ENCODE data around the gene TMTC2. TPM values are rescaled to one million over a fixed set of nuclear protein-coding genes. Genes with fewer than 3 reads are reported as not detected.

Gene TMTC2
- total RNA-seq, 1 donor from 2014 or later: 20.2 TPM

- Mint-ChIP-seq H3K27ac (ENCODE audit: unreplicated experiment) (no peak overlapping the region), H3K9me3 (ENCODE audit: unreplicated experiment) (no peaks in the 10 kb centered on the region), H3K36me3 (ENCODE audit: unreplicated experiment) (no peaks in the 10 kb centered on the region), H3K27me3 (ENCODE audit: unreplicated experiment) (no peaks in the 10 kb centered on the region), H3K4me3 (ENCODE audit: unreplicated experiment) (no peak overlapping the region), H3K4me1 (ENCODE audit: unreplicated experiment) (peaks cover 1% of the 10 kb centered on the region)
- no peak for DNase-seq (ENCODE audit: extremely low spot score, unreplicated experiment)
- TF ChIP-seq CTCF (IDR thresholded peaks at IDR 0.05): no peak
These were observed 210.3 kb downstream of the TMTC2 start for GRCh38 chr12:82896979-82897378.

GRCh38 chr12:82898441-82898840 lies 211.7 kb downstream of the TMTC2 start:
- H3K27me3 Mint-ChIP-seq (ENCODE audit: unreplicated experiment): no peaks in the 10 kb centered on the region
- H3K27ac Mint-ChIP-seq (ENCODE audit: unreplicated experiment): no peak overlapping the region
- TF ChIP-seq CTCF (IDR thresholded peaks at IDR 0.05): no peak
- no peaks in the 10 kb centered on the region for H3K9me3 Mint-ChIP-seq (ENCODE audit: unreplicated experiment)
- no peaks in the 10 kb centered on the region for H3K36me3 Mint-ChIP-seq (ENCODE audit: unreplicated experiment)
- H3K4me1 Mint-ChIP-seq (ENCODE audit: unreplicated experiment): no peaks in the 10 kb centered on the region
- no peak for DNase-seq (ENCODE audit: extremely low spot score, unreplicated experiment)
- H3K4me3 Mint-ChIP-seq (ENCODE audit: unreplicated experiment): no peak overlapping the region

- no peaks in the 10 kb centered on the region for H3K36me3 Mint-ChIP-seq (ENCODE audit: unreplicated experiment)
- no peak for TF ChIP-seq CTCF (IDR thresholded peaks at IDR 0.05)
These were observed 217.6 kb downstream of the TMTC2 start for GRCh38 chr12:82904219-82904790.

GRCh38 chr12:82910246-82910893 lies 223.7 kb downstream of the TMTC2 start:
- Mint-ChIP-seq H3K9me3 (ENCODE audit: unreplicated experiment) (no peaks in the 10 kb centered on the region), H3K27me3 (ENCODE audit: unreplicated experiment) (no peaks in the 10 kb centered on the region), H3K4me3 (ENCODE audit: unreplicated experiment) (no peak overlapping the region), H3K36me3 (ENCODE audit: unreplicated experiment) (no peaks in the 10 kb centered on the region), H3K4me1 (ENCODE audit: unreplicated experiment) (peaks cover 18% of the 10 kb centered on the region), H3K27ac (ENCODE audit: unreplicated experiment) (no peak overlapping the region)
- no peak for TF ChIP-seq CTCF (IDR thresholded peaks at IDR 0.05)
- no peak for DNase-seq (ENCODE audit: extremely low spot score, unreplicated experiment)

More at GRCh38 chr12:82904219-82904790, 217.6 kb downstream of the TMTC2 start:
- Mint-ChIP-seq H3K27me3 (ENCODE audit: unreplicated experiment) (no peaks in the 10 kb centered on the region), H3K4me3 (ENCODE audit: unreplicated experiment) (no peak overlapping the region), H3K27ac (ENCODE audit: unreplicated experiment) (no peak overlapping the region), H3K4me1 (ENCODE audit: unreplicated experiment) (peaks cover 4% of the 10 kb centered on the region), H3K9me3 (ENCODE audit: unreplicated experiment) (no peaks in the 10 kb centered on the region)
- DNase-seq (ENCODE audit: extremely low spot score, unreplicated experiment): no peak

GRCh38 chr12:82912406-82912805 lies 225.7 kb downstream of the TMTC2 start:
- no peak for TF ChIP-seq CTCF (IDR thresholded peaks at IDR 0.05)
- H3K9me3 Mint-ChIP-seq (ENCODE audit: unreplicated experiment): no peaks in the 10 kb centered on the region
- no peak for DNase-seq (ENCODE audit: extremely low spot score, unreplicated experiment)
- no peak overlapping the region for H3K4me3 Mint-ChIP-seq (ENCODE audit: unreplicated experiment)
- H3K36me3 Mint-ChIP-seq (ENCODE audit: unreplicated experiment): no peaks in the 10 kb centered on the region
- H3K27ac Mint-ChIP-seq (ENCODE audit: unreplicated experiment): no peak overlapping the region
- no peaks in the 10 kb centered on the region for H3K27me3 Mint-ChIP-seq (ENCODE audit: unreplicated experiment)
- peaks cover 18% of the 10 kb centered on the region for H3K4me1 Mint-ChIP-seq (ENCODE audit: unreplicated experiment)

All from osteocyte (in vitro differentiated cells).